ENCODE results near the gene FAM13B.
"Not testable (repeated sequence)": the region's sequence is repeated elsewhere in the genome, so short reads cannot be mapped to it uniquely, and the experiment has no call there.

FAM13B gene

DNA sequence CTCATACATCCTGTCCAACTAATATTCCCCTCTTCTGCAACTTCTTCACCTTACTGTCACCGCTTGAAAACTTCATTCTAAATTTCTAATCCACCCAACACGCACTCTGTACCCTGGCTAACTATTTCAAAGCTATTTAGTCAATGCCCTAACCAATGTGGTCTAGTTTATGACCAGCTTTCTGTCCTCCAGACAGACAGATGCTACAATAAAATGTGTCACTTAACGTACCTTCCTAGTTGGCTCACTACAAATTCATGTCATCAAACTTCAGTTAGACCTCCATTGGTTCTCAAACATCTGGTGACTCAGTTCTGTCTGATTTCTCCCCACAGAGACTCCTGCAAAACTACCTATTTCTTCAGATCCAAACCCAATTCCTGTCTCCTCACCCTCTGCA lies 57.7 kb downstream of the FAM13B start:
- TF ChIP-seq SPI1 (IDR thresholded peaks at IDR 0.05; ENCODE audit: borderline replicate concordance, low read depth): no peak
- no peak for TF ChIP-seq GABPA (IDR thresholded peaks at IDR 0.05; ENCODE audit: low read depth)
- TF ChIP-seq, protein P1, sequence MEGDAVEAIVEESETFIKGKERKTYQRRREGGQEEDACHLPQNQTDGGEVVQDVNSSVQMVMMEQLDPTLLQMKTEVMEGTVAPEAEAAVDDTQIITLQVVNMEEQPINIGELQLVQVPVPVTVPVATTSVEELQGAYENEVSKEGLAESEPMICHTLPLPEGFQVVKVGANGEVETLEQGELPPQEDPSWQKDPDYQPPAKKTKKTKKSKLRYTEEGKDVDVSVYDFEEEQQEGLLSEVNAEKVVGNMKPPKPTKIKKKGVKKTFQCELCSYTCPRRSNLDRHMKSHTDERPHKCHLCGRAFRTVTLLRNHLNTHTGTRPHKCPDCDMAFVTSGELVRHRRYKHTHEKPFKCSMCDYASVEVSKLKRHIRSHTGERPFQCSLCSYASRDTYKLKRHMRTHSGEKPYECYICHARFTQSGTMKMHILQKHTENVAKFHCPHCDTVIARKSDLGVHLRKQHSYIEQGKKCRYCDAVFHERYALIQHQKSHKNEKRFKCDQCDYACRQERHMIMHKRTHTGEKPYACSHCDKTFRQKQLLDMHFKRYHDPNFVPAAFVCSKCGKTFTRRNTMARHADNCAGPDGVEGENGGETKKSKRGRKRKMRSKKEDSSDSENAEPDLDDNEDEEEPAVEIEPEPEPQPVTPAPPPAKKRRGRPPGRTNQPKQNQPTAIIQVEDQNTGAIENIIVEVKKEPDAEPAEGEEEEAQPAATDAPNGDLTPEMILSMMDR (IDR thresholded peaks at IDR 0.05; ENCODE audit: insufficient read depth, low read length): no peak
- TF ChIP-seq, protein P2, sequence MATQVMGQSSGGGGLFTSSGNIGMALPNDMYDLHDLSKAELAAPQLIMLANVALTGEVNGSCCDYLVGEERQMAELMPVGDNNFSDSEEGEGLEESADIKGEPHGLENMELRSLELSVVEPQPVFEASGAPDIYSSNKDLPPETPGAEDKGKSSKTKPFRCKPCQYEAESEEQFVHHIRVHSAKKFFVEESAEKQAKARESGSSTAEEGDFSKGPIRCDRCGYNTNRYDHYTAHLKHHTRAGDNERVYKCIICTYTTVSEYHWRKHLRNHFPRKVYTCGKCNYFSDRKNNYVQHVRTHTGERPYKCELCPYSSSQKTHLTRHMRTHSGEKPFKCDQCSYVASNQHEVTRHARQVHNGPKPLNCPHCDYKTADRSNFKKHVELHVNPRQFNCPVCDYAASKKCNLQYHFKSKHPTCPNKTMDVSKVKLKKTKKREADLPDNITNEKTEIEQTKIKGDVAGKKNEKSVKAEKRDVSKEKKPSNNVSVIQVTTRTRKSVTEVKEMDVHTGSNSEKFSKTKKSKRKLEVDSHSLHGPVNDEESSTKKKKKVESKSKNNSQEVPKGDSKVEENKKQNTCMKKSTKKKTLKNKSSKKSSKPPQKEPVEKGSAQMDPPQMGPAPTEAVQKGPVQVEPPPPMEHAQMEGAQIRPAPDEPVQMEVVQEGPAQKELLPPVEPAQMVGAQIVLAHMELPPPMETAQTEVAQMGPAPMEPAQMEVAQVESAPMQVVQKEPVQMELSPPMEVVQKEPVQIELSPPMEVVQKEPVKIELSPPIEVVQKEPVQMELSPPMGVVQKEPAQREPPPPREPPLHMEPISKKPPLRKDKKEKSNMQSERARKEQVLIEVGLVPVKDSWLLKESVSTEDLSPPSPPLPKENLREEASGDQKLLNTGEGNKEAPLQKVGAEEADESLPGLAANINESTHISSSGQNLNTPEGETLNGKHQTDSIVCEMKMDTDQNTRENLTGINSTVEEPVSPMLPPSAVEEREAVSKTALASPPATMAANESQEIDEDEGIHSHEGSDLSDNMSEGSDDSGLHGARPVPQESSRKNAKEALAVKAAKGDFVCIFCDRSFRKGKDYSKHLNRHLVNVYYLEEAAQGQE (IDR thresholded peaks at IDR 0.05; ENCODE audit: insufficient replicate concordance, low read depth): no peak
- TF ChIP-seq POLR2AphosphoS5 (IDR thresholded peaks at IDR 0.05; ENCODE audit: low read depth): no peak
- no peak overlapping the region for H3K4me3 ChIP-seq (replicated peaks; ENCODE audit: insufficient read depth, low read length)
- no peak for DNase-seq (ENCODE audit: low read depth in 1 of 2, low spot score in 1 of 2)
- no peaks in the 10 kb centered on the region for H3K27me3 ChIP-seq (ENCODE audit: insufficient read depth, poor library complexity, severe bottlenecking)
- no peak overlapping the region for H3K27ac ChIP-seq (replicated peaks)

DNA sequence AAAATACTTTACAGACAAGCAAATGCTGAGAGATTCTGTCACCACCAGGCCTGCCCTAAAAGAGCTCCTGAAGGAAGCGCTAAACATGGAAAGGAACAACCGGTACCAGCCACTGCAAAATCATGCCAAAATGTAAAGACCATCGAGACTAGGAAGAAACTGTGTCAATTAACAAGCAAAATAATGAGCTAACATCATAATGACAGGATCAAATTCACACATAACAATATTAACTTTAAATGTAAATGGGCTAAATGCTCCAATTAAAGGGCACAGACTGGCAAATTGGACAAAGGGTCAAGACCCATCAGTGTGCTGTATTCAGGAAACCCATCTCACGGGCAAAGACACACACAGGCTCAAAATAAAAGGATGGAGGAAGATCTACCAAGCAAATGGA lies 62.5 kb downstream of the FAM13B start:
- H3K4me3 ChIP-seq (replicated peaks; ENCODE audit: insufficient read depth, low read length); H3K27ac ChIP-seq (replicated peaks); DNase-seq (ENCODE audit: low read depth in 1 of 2, low spot score in 1 of 2); H3K27me3 ChIP-seq (ENCODE audit: insufficient read depth, poor library complexity, severe bottlenecking): not testable (repeated sequence)

DNA sequence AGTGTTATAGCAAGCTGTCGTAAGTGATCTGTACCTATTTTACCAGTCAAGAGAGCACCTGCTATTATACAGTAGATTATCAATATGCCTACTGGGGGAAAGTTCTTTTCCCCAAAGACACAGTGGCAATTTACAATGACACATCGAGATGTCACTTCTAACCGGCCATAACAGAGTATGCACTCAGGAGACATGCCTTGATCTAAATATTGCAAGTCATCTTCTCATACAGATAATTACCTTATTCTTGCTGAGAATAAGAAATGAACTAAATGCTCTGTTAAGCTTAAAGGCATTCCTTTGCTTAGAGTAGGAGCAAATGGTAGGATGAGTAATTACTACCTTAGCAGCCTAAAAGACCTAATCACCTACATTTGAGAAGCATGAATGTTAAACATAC lies 72.1 kb downstream of the FAM13B start:
- Histone ChIP-seq H3K4me3 (replicated peaks; ENCODE audit: insufficient read depth, low read length) (no peak overlapping the region), H3K27ac (replicated peaks) (no peak overlapping the region), H3K27me3 (ENCODE audit: insufficient read depth, poor library complexity, severe bottlenecking) (no peaks in the 10 kb centered on the region)
- no peak for DNase-seq (ENCODE audit: low read depth in 1 of 2, low spot score in 1 of 2)
- TF ChIP-seq, protein P2 (IDR thresholded peaks at IDR 0.05; ENCODE audit: insufficient replicate concordance, low read depth): no peak

DNA sequence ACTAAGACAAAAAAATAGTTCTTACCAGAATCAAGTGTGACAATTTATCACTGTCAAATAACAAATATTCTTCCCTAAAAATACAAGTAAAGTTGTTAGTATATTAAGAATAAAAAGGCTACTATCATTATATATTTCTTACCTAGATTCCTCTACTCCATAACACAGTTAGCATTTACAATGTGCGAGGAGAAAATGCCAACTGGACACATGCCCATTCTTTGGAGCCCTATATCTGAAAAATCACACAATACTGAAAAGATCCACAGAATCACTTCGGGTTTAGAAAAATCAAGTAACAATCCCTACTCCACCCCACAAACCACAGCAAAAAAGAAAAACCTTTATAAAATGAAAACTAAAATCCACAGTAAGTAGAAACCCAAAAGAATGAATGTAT lies 72.7 kb downstream of the FAM13B start:
- no peak overlapping the region for H3K4me3 ChIP-seq (replicated peaks; ENCODE audit: insufficient read depth, low read length)
- TF ChIP-seq SPI1 (IDR thresholded peaks at IDR 0.05; ENCODE audit: borderline replicate concordance, low read depth) (no peak), POLR2AphosphoS5 (IDR thresholded peaks at IDR 0.05; ENCODE audit: low read depth) (no peak), GABPA (IDR thresholded peaks at IDR 0.05; ENCODE audit: low read depth) (no peak)
- TF ChIP-seq, protein P2 (IDR thresholded peaks at IDR 0.05; ENCODE audit: insufficient replicate concordance, low read depth): no peak
- TF ChIP-seq, protein P1 (IDR thresholded peaks at IDR 0.05; ENCODE audit: insufficient read depth, low read length): no peak
- H3K27me3 ChIP-seq (ENCODE audit: insufficient read depth, poor library complexity, severe bottlenecking): no peaks in the 10 kb centered on the region
- H3K27ac ChIP-seq (replicated peaks): no peak overlapping the region
- DNase-seq (ENCODE audit: low read depth in 1 of 2, low spot score in 1 of 2): no peak
